HCT116 (cell line): Measurements from ENCODE around the gene PRUNE1. TPM values are rescaled to one million over a fixed set of nuclear protein-coding genes. Genes with fewer than 3 reads are reported as not detected.

Source experiments
- ATAC-seq: fragments of 200-7000 bp; cut with Tn5 transposase; 2 replicates; pipeline ENCODE4 v1.9.1; 2020; ENCODE audit warnings: mild to moderate bottlenecking, moderate library complexity
- BruUV-seq: library from RNA; stranded (reverse); fragments of 400-500 nt; replicated peaks from 2 replicates; lab custom pipeline; 2021; lab: Mats Ljungman, UMichigan
- CTCF ChIA-PET: fragments of 300-600 bp; sonication (Branson Sonifier 250); formaldehyde crosslinking; loops from one replicate; lab custom pipeline; 2021; ENCODE audit warnings: antibody characterized with exemption; lab: Charles Lee
- POLR2A ChIA-PET: fragments of 300-600, 350-600 bp; sonication (Branson Sonifier 250); formaldehyde crosslinking; loops from one replicate; lab custom pipeline; 2021; ENCODE audit warnings: antibody characterized with exemption; lab: Charles Lee
- RAD21 ChIA-PET, 2 experiments: fragments of 300-600 bp; sonication (Branson Sonifier 250); formaldehyde crosslinking; loops; one replicate each; lab custom pipeline; 2023; ENCODE audit warnings: low total read pairs in 2 of 2; ENCODE audit not compliant: uncharacterized antibody in 2 of 2, unreplicated experiment in 2 of 2, low non-redundant PET in 1 of 2; lab: Charles Lee
- DNase-seq: peaks from one replicate; pipeline ENCODE4 v3.0.0-alpha.2; 2010; ENCODE audit warnings: low read depth, low spot score
- H2AFZ ChIP-seq: fragments of 200-600 bp; shearing (Covaris generic), sonication (generic); 2 replicates; pipeline ENCODE4 v1.6.1; 2017; ENCODE audit warnings: low read depth, mixed run types, mixed read lengths, antibody characterized with exemption, low read length; ENCODE audit not compliant: poor library complexity, severe bottlenecking
- H3K27ac ChIP-seq: 2 replicates; pipeline ENCODE4 v1.5.1; 2012; ENCODE audit warnings: low read depth, low read length
- H3K27me3 ChIP-seq: fragments of 200-600 bp; sonication (generic); 2 replicates; pipeline ENCODE4 v1.6.1; 2016; ENCODE audit warnings: mixed run types, low read length, mixed read lengths; ENCODE audit not compliant: insufficient read depth
- H3K36me3 ChIP-seq, 2 experiments: fragments of 200-500 bp in 1 of 2; fragments of 200-600 bp in 1 of 2; sonication (Bioruptor generic) in 1 of 2; sonication (generic) in 1 of 2; 2 replicates each; pipeline versions ENCODE4 v1.5.1 to v1.6.1; 2014 to 2016; ENCODE audit warnings: low read length in 2 of 2, inconsistent platforms in 1 of 2, mixed read lengths in 1 of 2, mixed run types in 1 of 2; ENCODE audit not compliant: insufficient read depth in 2 of 2, control insufficient read depth in 1 of 2
- H3K4me1 ChIP-seq, 2 experiments: fragments of 200-600 bp in 1 of 2; sonication (generic) in 1 of 2; 2 replicates each; pipeline versions ENCODE4 v1.5.1 to v1.6.1; 2012 to 2017; ENCODE audit warnings: low read length in 2 of 2, inconsistent platforms in 1 of 2, mild to moderate bottlenecking in 1 of 2, mixed read lengths in 1 of 2, mixed run types in 1 of 2, moderate library complexity in 1 of 2; ENCODE audit not compliant: insufficient read depth in 2 of 2, control insufficient read depth in 1 of 2
- H3K4me2 ChIP-seq: fragments of 200-600 bp; sonication (generic); 2 replicates; pipeline ENCODE4 v1.6.1; 2017; ENCODE audit warnings: mixed run types, low read length, mixed read lengths
- H3K4me3 ChIP-seq, 2 experiments: fragments of 200-600 bp in 1 of 2; sonication (generic) in 1 of 2; replicated peaks in 1 of 2; 2 replicates each; pipeline ENCODE4 v1.5.1; 2011 to 2016; ENCODE audit warnings: low read length in 2 of 2, control low read depth in 1 of 2, low read depth in 1 of 2, mild to moderate bottlenecking in 1 of 2, mixed read lengths in 1 of 2, mixed run types in 1 of 2
- H3K79me2 ChIP-seq: fragments of 200-600 bp; sonication (generic); 2 replicates; pipeline ENCODE4 v1.6.1; 2017; ENCODE audit warnings: mild to moderate bottlenecking, mixed run types, low read length, moderate library complexity, mixed read lengths; ENCODE audit not compliant: insufficient read depth
- H3K9ac ChIP-seq: fragments of 200-600 bp; sonication (generic); 2 replicates; pipeline ENCODE4 v1.6.1; 2016; ENCODE audit warnings: low read length, mixed read lengths
- H3K9me2 ChIP-seq: fragments of 200-600 bp; sonication (generic), shearing (Covaris generic); 2 replicates; pipeline ENCODE4 v1.6.1; 2017; ENCODE audit warnings: mixed run types, mild to moderate bottlenecking, moderate library complexity; ENCODE audit not compliant: insufficient read depth
- H3K9me3 ChIP-seq, 2 experiments: fragments of 200-500 bp in 1 of 2; fragments of 200-600 bp in 1 of 2; sonication (Bioruptor generic) in 1 of 2; sonication (generic) in 1 of 2; 2 replicates each; pipeline ENCODE4 v1.6.1; 2014 to 2017; ENCODE audit warnings: low read length in 2 of 2, mixed read lengths in 2 of 2, inconsistent platforms in 1 of 2, low read depth in 1 of 2, mild to moderate bottlenecking in 1 of 2, mixed run types in 1 of 2, moderate library complexity in 1 of 2; ENCODE audit not compliant: control insufficient read depth in 1 of 2, insufficient read depth in 1 of 2
- H4K20me1 ChIP-seq: fragments of 200-600 bp; sonication (generic), shearing (Covaris generic); 2 replicates; pipeline ENCODE4 v1.6.1; 2017; ENCODE audit warnings: mixed run types, mild to moderate bottlenecking, moderate library complexity; ENCODE audit not compliant: insufficient read depth
- EGR1 ChIP-seq: IDR thresholded peaks from 2 replicates; pipeline ENCODE4 v1.6.1; 2012; ENCODE audit warnings: low read depth
- EZH2phosphoT487 ChIP-seq: fragments of 200-600 bp; IDR thresholded peaks from 2 replicates; pipeline ENCODE4 v1.6.1; 2018; ENCODE audit warnings: antibody characterized with exemption, borderline replicate concordance
- FOSL1 ChIP-seq: IDR thresholded peaks from 2 replicates; pipeline ENCODE4 v1.6.1; 2012; ENCODE audit warnings: low read depth
- JUND ChIP-seq: IDR thresholded peaks from 2 replicates; pipeline ENCODE4 v1.6.1; 2012
- POLR2A ChIP-seq: IDR thresholded peaks from 2 replicates; pipeline ENCODE4 v1.7.0; 2011; ENCODE audit warnings: borderline replicate concordance; ENCODE audit not compliant: insufficient read depth, insufficient read length; ENCODE audit errors: extremely low read depth
- TCF7L2 ChIP-seq: IDR thresholded peaks from 2 replicates; pipeline ENCODE4 v1.7.0; 2011; ENCODE audit warnings: borderline replicate concordance, inconsistent platforms; ENCODE audit not compliant: insufficient read depth, insufficient read length; ENCODE audit errors: extremely low read depth
- intact Hi-C: fragments of 100-400 bp; cut with micrococcal nuclease; formaldehyde crosslinking; loops from 2 replicates; pipeline ENCODE4 v1.10.0; 2022
- total RNA-seq: library from RNA; stranded (reverse); gene quantifications from one replicate; pipeline ENCODE4 v1.2.1, GENCODE V29; 2021; ENCODE audit not compliant: unreplicated experiment

The PRUNE1 gene
- total RNA-seq, 1 experiment from 2014 or later, result 20.2 TPM

GRCh38 chr1:151035167-151035566, 26.9 kb downstream of the PRUNE1 start:
- ATAC-seq, result no peak

GRCh38 chr1:151036356-151036755, 28.1 kb downstream of the PRUNE1 start, which contains the start of gene BNIPL:
TSS of gene BNIPL (plus strand) at chr1:151036586. CDS start at chr1:151036726, 140 bp downstream.
- CTCF ChIA-PET, result no interaction called here
- peak within 1 kb of the TSS; percentile 25; the same call in 1 of the 2 replicates for H3K4me2 ChIP-seq

More at GRCh38 chr1:151035167-151035566, 26.9 kb downstream of the PRUNE1 start:
- H3K9me2 ChIP-seq, result no peaks in the 10 kb centered on the region
- RAD21 ChIA-PET, result no interaction called here
- no peak overlapping the region for H2AFZ ChIP-seq
- POLR2A ChIA-PET, result no interaction called here
- no peak overlapping the region for H3K9ac ChIP-seq
- H3K27ac ChIP-seq, result no peak overlapping the region
- intact Hi-C loops, result no loop called here
- no peaks in the 10 kb centered on the region for H3K79me2 ChIP-seq
- H3K4me2 ChIP-seq, result no peak overlapping the region
- peaks cover 5% of the 10 kb centered on the region in 2 experiments; a peak in 3 of 4 replicates for H3K4me1 ChIP-seq
- H3K9me3 ChIP-seq, result no peaks in the 10 kb centered on the region
- TF ChIP-seq TCF7L2 (no peak), EZH2phosphoT487 (no peak)
- H3K36me3 ChIP-seq, result peaks cover 5 to 15% of the 10 kb centered on the region in 2 experiments; a peak in 3 of 4 replicates
- H3K4me3 ChIP-seq, result no peak overlapping the region
- no peaks in the 10 kb centered on the region for H4K20me1 ChIP-seq
- no peak for DNase-seq
- TSS peak; percentile 41 for BruUV-seq
- H3K27me3 ChIP-seq, result no peaks in the 10 kb centered on the region
- CTCF ChIA-PET, result no interaction called here

More at GRCh38 chr1:151036356-151036755, 28.1 kb downstream of the PRUNE1 start, which contains the start of gene BNIPL:
- Histone ChIP-seq H3K36me3 (peaks cover 5 to 11% of the 10 kb centered on the region in 2 experiments; a peak in 3 of 4 replicates), H3K9me2 (no peaks in the 10 kb centered on the region), H3K9ac (no peak within 1 kb of the TSS), H3K27ac (no peak within 1 kb of the TSS), H2AFZ (no peak within 1 kb of the TSS), H4K20me1 (no peaks in the 10 kb centered on the region), H3K9me3 (no peaks in the 10 kb centered on the region), H3K4me3 (no peak within 1 kb of the TSS), H3K4me1 (peaks cover 5% of the 10 kb centered on the region in 2 experiments; a peak in 3 of 4 replicates), H3K79me2 (no peaks in the 10 kb centered on the region), H3K27me3 (no peaks in the 10 kb centered on the region)
- DNase-seq, result no peak
- ChIA-PET POLR2A (no interaction called here), RAD21 (no interaction called here)
- TF ChIP-seq POLR2A (no peak), FOSL1 (no peak), JUND (no peak), EGR1 (peak; percentile 34; the same call in 1 of the 2 replicates)
- no TSS peak for BruUV-seq
- peak; percentile 57; the same call in 1 of the 2 replicates for ATAC-seq
- intact Hi-C loops, result no loop called here
